GM12878 (cell line): ENCODE measurements around the gene MYRFL. TPM values are rescaled to one million over a fixed set of nuclear protein-coding genes. Genes with fewer than 3 reads are reported as not detected.

ENCODE experiments used
- ATAC-seq: fragments of 200-7000 bp; cut with Tn5 transposase; 3 replicates; pipeline ENCODE4 v1.9.1; 2020; ENCODE audit warnings: mild to moderate bottlenecking, moderate library complexity
- BruUV-seq: library from RNA; stranded (reverse); fragments of 400-500 nt; replicated peaks from 2 replicates; lab custom pipeline; 2021; lab: Mats Ljungman, UMichigan
- CTCF ChIA-PET: fragments of 300-600 bp; sonication (Branson Sonifier 250); formaldehyde crosslinking; extraction: SDS; loops from one replicate; lab custom pipeline; 2021; ENCODE audit warnings: inconsistent platforms; lab: Yijun Ruan, JAX
- POLR2A ChIA-PET: fragments of 350-600 bp; formaldehyde crosslinking; extraction: SDS; loops from one replicate; lab custom pipeline; 2021; ENCODE audit warnings: inconsistent platforms; lab: Charles Lee
- RAD21 ChIA-PET: fragments of 300-600 bp; sonication (Branson Sonifier 250); formaldehyde crosslinking; loops from one replicate; lab custom pipeline; 2023; ENCODE audit warnings: antibody characterized with exemption; ENCODE audit not compliant: unreplicated experiment; lab: Charles Lee
- SMC1A ChIA-PET: fragments of 300-600 bp; sonication (Branson Sonifier 250); formaldehyde crosslinking; loops from one replicate; lab custom pipeline; 2023; ENCODE audit not compliant: unreplicated experiment, uncharacterized antibody; lab: Charles Lee
- DNase-seq: peaks from one replicate; pipeline ENCODE4 v3.0.0-alpha.2; 2011; ENCODE audit warnings: low read depth, low spot score
- FAIRE-seq: peaks from 3 replicates; lab custom pipeline; 2011; peaks lifted over from hg19 to GRCh38; lab: Jason Lieb, UNC
- H2AFZ ChIP-seq: 2 replicates; pipeline ENCODE4 v1.6.0; 2011; ENCODE audit warnings: low read depth, low read length, control low read depth; ENCODE audit not compliant: control insufficient read depth
- H3K27ac ChIP-seq: 2 replicates; pipeline ENCODE4 v1.5.1; 2011; ENCODE audit warnings: control low read depth; ENCODE audit not compliant: control insufficient read depth, insufficient read depth
- H3K27me3 ChIP-seq, 2 experiments: replicated peaks in 1 of 2; 2 replicates each; pipeline versions ENCODE4 v1.6.0 to v1.6.1; 2011; ENCODE audit warnings: low read length in 1 of 2; ENCODE audit not compliant: control insufficient read depth in 2 of 2, insufficient read depth in 2 of 2
- H3K36me3 ChIP-seq, 2 experiments: 2 replicates each; pipeline ENCODE4 v1.5.1; 2011; ENCODE audit warnings: low read length in 1 of 2; ENCODE audit not compliant: control insufficient read depth in 2 of 2, insufficient read depth in 2 of 2
- H3K4me1 ChIP-seq: 2 replicates; pipeline ENCODE4 v1.6.1; 2011; ENCODE audit warnings: mild to moderate bottlenecking, low read length, moderate library complexity, mixed read lengths; ENCODE audit not compliant: control insufficient read depth, insufficient read depth
- H3K4me2 ChIP-seq: 2 replicates; pipeline ENCODE4 v1.6.0; 2011; ENCODE audit warnings: control low read depth; ENCODE audit not compliant: control insufficient read depth, insufficient read depth
- H3K4me3 ChIP-seq: fragments of 200-600 bp; sonication (generic); 2 replicates; pipeline ENCODE4 v1.5.1; 2016
- H3K79me2 ChIP-seq: 2 replicates; pipeline ENCODE4 v1.6.0; 2011; ENCODE audit warnings: low read length; ENCODE audit not compliant: control insufficient read depth, insufficient read depth
- H3K9ac ChIP-seq: 2 replicates; pipeline ENCODE4 v1.8.0; 2011; ENCODE audit warnings: low read length, control low read depth, mixed read lengths; ENCODE audit not compliant: control insufficient read depth, insufficient read depth
- H3K9me3 ChIP-seq: replicated peaks from 3 replicates; pipeline ENCODE4 v1.5.1; 2011; ENCODE audit warnings: mild to moderate bottlenecking, low read length; ENCODE audit not compliant: control insufficient read depth, insufficient read depth
- H4K20me1 ChIP-seq: 2 replicates; pipeline ENCODE4 v1.6.0; 2011; ENCODE audit not compliant: control insufficient read depth, insufficient read depth
- FOS ChIP-seq: IDR thresholded peaks from 3 replicates; pipeline ENCODE4 v1.6.1; 2011; ENCODE audit warnings: borderline replicate concordance; ENCODE audit not compliant: insufficient read length; ENCODE audit errors: extremely low read depth
- JUND ChIP-seq: IDR thresholded peaks from 2 replicates; pipeline ENCODE4 v1.6.1; 2012; ENCODE audit warnings: low read depth, mild to moderate bottlenecking, low read length, improper control_type of control experiment, moderate library complexity
- RAD21 ChIP-seq: IDR thresholded peaks from 2 replicates; pipeline ENCODE4 v1.6.1; 2011; ENCODE audit warnings: mild to moderate bottlenecking, low read depth, low read length, moderate library complexity; ENCODE audit not compliant: insufficient read depth
- SMC3 ChIP-seq: IDR thresholded peaks from 2 replicates; pipeline ENCODE4 v1.6.1; 2011; ENCODE audit warnings: low read length, improper control_type of control experiment, borderline replicate concordance
- SUPT20H ChIP-seq: IDR thresholded peaks from 2 replicates; pipeline ENCODE4 v1.6.1; 2011; ENCODE audit warnings: low read depth, mild to moderate bottlenecking, low read length, moderate library complexity, borderline replicate concordance; ENCODE audit not compliant: control insufficient read depth
- YY1 ChIP-seq: IDR thresholded peaks from 2 replicates; pipeline ENCODE4 v1.6.1; 2011; ENCODE audit warnings: low read depth, mild to moderate bottlenecking, low read length
- WGBS: methylation state at CpG from one replicate; pipeline ENCODE4 v1.1.6; 2016; ENCODE audit warnings: low lambda C conversion rate; ENCODE audit not compliant: insufficient replicate concordance, insufficient coverage; ENCODE audit errors: missing lambda C conversion rate; 5-methylcytosine and 5-hydroxymethylcytosine counted together
- in situ Hi-C: fragments of 300-500 bp; cut with MboI; formaldehyde crosslinking; loops from 9 replicates; pipeline ENCODE4 v1.14.3; 2018; ENCODE audit warnings: mixed read lengths
- intact Hi-C: fragments of 100-400 bp; cut with micrococcal nuclease; formaldehyde crosslinking; loops from one replicate; pipeline ENCODE4 v1.14.2; 2022; ENCODE audit not compliant: unreplicated experiment
- polyA plus RNA-seq, 11 experiments: library from polyadenylated mRNA; depleted of rRNA in 4 of 11; unstranded in 6 of 11; stranded (reverse) in 5 of 11; fragments of >200 nt; fragmentation: Nextera tagmentation in 4 of 11; fragmentation: Illumina TruSeq in 1 of 11; extraction: Ambion mirVana in 4 of 11; extraction: Trizol in 1 of 11; gene quantifications; 1 replicate in 1 of 11; 2 replicates in 10 of 11; pipeline versions ENCODE4 v1.2.1 to v1.2.3, GENCODE V29; 2011 to 2016; ENCODE audit warnings: inconsistent platforms in 2 of 11, missing spikeins in 2 of 11, low read depth in 1 of 11
- total RNA-seq, 4 experiments: library from RNA; depleted of rRNA in 3 of 4; stranded (reverse); fragments of >200 nt in 3 of 4; fragmentation: Illumina TruSeq in 1 of 4; extraction: Trizol in 1 of 4; gene quantifications; 2 replicates each; pipeline versions ENCODE4 v1.2.1 to v1.2.3, GENCODE V29; 2013 to 2021
- TF ChIP-seq, protein P1 (sequence below): IDR thresholded peaks from 2 replicates; pipeline ENCODE4 v1.6.1; 2011; ENCODE audit warnings: low read depth, mild to moderate bottlenecking, low read length, moderate library complexity, borderline replicate concordance; ENCODE audit errors: extremely low read depth
- TF ChIP-seq, protein P2 (sequence below), 3 experiments: IDR thresholded peaks in 2 of 3; conservative IDR thresholded peaks in 1 of 3; 2 replicates each; pipeline ENCODE4 v1.5.1; 2011; ENCODE audit warnings: low read depth in 3 of 3, low read length in 3 of 3, mild to moderate bottlenecking in 3 of 3, control low read depth in 2 of 3, moderate library complexity in 2 of 3, inconsistent platforms in 1 of 3, mixed read lengths in 1 of 3; ENCODE audit not compliant: control insufficient read depth in 2 of 3, insufficient read depth in 1 of 3; ENCODE audit errors: extremely low read depth in 1 of 3
- TF ChIP-seq, protein P3 (sequence below): fragments of 450-650 bp; IDR thresholded peaks from 2 replicates; pipeline ENCODE4 v1.6.1; 2017; ENCODE audit warnings: mild to moderate bottlenecking, low read depth, inconsistent platforms; ENCODE audit not compliant: poor library complexity, severe bottlenecking

Gene MYRFL
- total and polyA plus RNA-seq, 10 of the 15 experiments (the other 5 are each of a cell fraction or from before 2014, with no cell fraction given), result 0.24 to 1.8 (median 0.64) TPM

DNA sequence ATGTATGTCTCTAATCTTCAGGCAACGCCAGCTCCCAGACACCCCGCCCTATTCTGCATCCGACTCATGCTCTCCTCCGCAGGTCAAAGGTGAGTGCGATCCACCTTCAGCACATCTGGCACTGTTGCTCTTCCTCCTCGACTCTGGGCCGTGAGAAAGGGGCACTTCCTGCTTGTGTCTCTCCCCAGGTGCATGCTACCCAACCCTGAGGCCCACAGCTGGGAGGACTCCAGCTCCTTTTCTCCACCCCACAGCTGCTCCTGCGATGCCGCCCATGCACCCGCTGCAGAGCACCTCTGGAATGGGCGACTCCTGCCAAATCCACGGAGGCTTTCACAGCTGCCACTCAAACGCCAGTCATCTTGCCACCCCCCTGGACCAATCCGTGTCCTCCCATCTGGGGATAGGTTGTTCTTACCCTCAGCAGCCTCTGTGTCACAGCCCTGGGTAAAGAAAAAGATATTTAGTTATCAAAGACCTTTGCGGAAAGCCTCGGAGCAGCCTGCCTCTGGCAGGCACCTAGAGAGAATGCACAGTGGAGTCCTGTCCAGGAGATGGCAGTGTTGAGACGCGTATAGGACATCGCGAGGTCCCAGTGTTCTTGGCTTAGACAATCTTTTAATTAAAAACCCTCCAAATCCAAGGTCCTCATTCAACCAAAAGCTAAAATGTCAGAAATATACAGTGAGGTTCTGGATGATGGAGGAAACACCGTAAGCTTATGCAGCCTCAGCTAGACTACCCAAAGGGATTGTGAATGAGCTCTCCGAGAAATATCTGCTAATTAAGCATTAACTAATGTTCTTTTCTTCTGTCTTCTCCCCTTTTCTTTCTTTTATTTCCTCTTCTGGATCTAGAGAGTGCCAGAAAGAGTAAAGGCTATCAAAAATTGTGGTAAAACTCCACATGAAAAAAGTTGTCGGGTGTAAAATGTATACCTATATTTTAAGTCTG lies 54.3 kb downstream of the MYRFL start:
- SMC1A ChIA-PET, result interaction anchor here (0.8 to 2.1 kb wide), 8 partner anchors 8 to 851 kb away, joined by 3 to 13 read pairs (median 4); no protein-coding TSS in a partner anchor

More for the DNA sequence above, 54.3 kb downstream of the MYRFL start:
- WGBS, result 34% methylated on average over 23 of the region's 23 CpGs
- FAIRE-seq (peak; percentile 7), ATAC-seq (peak; percentile 98), DNase-seq (no peak)
- no peaks in the 10 kb centered on the region for H3K27me3 ChIP-seq
- POLR2A ChIA-PET, result no interaction called here
- H3K4me3 ChIP-seq, result no peak overlapping the region
- H2AFZ ChIP-seq, result peak overlapping the region; percentile 34; the same call in 1 of the 2 replicates
- no peaks in the 10 kb centered on the region for H3K79me2 ChIP-seq
- no peaks in the 10 kb centered on the region for H3K9me3 ChIP-seq
- no peak overlapping the region for H3K4me2 ChIP-seq
- TF ChIP-seq RAD21 (peak; percentile 94), YY1 (peak; percentile 32; the same call in 1 of the 2 replicates), JUND (no peak), FOS (no peak), SUPT20H (no peak), SMC3 (peak; percentile 78; the same call in 1 of the 2 replicates)
- TF ChIP-seq, protein P1, sequence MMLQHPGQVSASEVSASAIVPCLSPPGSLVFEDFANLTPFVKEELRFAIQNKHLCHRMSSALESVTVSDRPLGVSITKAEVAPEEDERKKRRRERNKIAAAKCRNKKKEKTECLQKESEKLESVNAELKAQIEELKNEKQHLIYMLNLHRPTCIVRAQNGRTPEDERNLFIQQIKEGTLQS, result no peak
- TF ChIP-seq, protein P2, sequence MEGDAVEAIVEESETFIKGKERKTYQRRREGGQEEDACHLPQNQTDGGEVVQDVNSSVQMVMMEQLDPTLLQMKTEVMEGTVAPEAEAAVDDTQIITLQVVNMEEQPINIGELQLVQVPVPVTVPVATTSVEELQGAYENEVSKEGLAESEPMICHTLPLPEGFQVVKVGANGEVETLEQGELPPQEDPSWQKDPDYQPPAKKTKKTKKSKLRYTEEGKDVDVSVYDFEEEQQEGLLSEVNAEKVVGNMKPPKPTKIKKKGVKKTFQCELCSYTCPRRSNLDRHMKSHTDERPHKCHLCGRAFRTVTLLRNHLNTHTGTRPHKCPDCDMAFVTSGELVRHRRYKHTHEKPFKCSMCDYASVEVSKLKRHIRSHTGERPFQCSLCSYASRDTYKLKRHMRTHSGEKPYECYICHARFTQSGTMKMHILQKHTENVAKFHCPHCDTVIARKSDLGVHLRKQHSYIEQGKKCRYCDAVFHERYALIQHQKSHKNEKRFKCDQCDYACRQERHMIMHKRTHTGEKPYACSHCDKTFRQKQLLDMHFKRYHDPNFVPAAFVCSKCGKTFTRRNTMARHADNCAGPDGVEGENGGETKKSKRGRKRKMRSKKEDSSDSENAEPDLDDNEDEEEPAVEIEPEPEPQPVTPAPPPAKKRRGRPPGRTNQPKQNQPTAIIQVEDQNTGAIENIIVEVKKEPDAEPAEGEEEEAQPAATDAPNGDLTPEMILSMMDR (IDR thresholded peaks at IDR 0.05 in 2 of 3, conservative IDR thresholded peaks at IDR 0.05 in 1 of 3; ENCODE audit: control insufficient read depth in 2 of 3, extremely low read depth in 1 of 3, insufficient read depth in 1 of 3, low read depth in 3 of 3, low read length in 3 of 3), result peak; percentile 80 to 87 (median 86)
- TF ChIP-seq, protein P3, sequence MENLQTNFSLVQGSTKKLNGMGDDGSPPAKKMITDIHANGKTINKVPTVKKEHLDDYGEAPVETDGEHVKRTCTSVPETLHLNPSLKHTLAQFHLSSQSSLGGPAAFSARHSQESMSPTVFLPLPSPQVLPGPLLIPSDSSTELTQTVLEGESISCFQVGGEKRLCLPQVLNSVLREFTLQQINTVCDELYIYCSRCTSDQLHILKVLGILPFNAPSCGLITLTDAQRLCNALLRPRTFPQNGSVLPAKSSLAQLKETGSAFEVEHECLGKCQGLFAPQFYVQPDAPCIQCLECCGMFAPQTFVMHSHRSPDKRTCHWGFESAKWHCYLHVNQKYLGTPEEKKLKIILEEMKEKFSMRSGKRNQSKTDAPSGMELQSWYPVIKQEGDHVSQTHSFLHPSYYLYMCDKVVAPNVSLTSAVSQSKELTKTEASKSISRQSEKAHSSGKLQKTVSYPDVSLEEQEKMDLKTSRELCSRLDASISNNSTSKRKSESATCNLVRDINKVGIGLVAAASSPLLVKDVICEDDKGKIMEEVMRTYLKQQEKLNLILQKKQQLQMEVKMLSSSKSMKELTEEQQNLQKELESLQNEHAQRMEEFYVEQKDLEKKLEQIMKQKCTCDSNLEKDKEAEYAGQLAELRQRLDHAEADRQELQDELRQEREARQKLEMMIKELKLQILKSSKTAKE, result no peak
- H3K36me3 ChIP-seq, result no peaks in the 10 kb centered on the region
- intact Hi-C loops, result loop anchor here (1.0 to 5.0 kb wide), 5 partner anchors 142 to 852 kb away; partner anchors contain the start of gene RAB3IP
- no peaks in the 10 kb centered on the region for H4K20me1 ChIP-seq
- no peaks in the 10 kb centered on the region for H3K4me1 ChIP-seq
- H3K9ac ChIP-seq, result no peak overlapping the region
- in situ Hi-C loops, result no loop called here
- RAD21 ChIA-PET, result interaction anchor here (0.5 to 3.8 kb wide), 5 partner anchors 13 to 850 kb away, joined by 3 to 21 read pairs (median 3); no protein-coding TSS in a partner anchor
- no TSS peak for BruUV-seq
- no peak overlapping the region for H3K27ac ChIP-seq
- CTCF ChIA-PET, result interaction anchor here (0.6 to 3.9 kb wide), 32 partner anchors 10 to 850 kb away, joined by 3 to 32 read pairs (median 4); no protein-coding TSS in a partner anchor
